Measurements from ENCODE around the gene MFSD12. TPM values are rescaled to one million over a fixed set of nuclear protein-coding genes. Genes with fewer than 3 reads are reported as not detected.

The MFSD12 gene
- polyA plus RNA-seq, 1 donor from 2014 or later: 38.5 TPM

DNA sequence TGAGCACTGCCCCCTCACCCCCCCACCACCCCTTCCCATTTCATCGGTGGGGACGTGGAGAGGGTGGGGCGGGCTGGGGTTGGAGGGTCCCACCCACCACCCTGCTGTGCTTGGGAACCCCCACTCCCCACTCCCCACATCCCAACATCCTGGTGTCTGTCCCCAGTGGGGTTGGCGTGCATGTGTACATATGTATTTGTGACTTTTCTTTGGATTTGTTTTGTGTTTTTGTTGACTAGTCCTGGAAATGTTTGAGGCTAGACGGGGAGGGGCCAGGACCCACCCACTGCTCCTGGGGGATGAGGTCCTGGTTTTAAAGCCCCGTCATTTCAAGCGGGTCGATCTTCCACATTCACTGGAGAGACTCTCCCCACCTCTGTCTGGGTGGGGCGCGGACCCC lies 21.4 kb downstream of the MFSD12 start:
- H3K36me3 ChIP-seq (ENCODE audit: insufficient read depth, low read length): no peaks in the 10 kb centered on the region
- no peaks in the 10 kb centered on the region for H3K9me3 ChIP-seq (ENCODE audit: low read length)
- no peaks in the 10 kb centered on the region for H3F3A ChIP-seq (ENCODE audit: insufficient read depth, low read length, poor library complexity, severe bottlenecking)
- H3K27me3 ChIP-seq (ENCODE audit: insufficient read depth, low read depth, low read length): no peaks in the 10 kb centered on the region
- no peaks in the 10 kb centered on the region for H3K79me2 ChIP-seq (replicated peaks; ENCODE audit: insufficient read depth, low read length)
- no peak overlapping the region for H3K4me2 ChIP-seq (ENCODE audit: low read length)
- no peak overlapping the region for H3K4me3 ChIP-seq (ENCODE audit: low read length)
- no peaks in the 10 kb centered on the region for H4K20me1 ChIP-seq (ENCODE audit: insufficient read depth)
- no peak for TF ChIP-seq SMC3 (conservative IDR thresholded peaks at IDR 0.05; ENCODE audit: poor library complexity)
- no peak for TF ChIP-seq EP300 (conservative IDR thresholded peaks at IDR 0.05; ENCODE audit: poor library complexity, severe bottlenecking)
- TF ChIP-seq, protein P1, sequence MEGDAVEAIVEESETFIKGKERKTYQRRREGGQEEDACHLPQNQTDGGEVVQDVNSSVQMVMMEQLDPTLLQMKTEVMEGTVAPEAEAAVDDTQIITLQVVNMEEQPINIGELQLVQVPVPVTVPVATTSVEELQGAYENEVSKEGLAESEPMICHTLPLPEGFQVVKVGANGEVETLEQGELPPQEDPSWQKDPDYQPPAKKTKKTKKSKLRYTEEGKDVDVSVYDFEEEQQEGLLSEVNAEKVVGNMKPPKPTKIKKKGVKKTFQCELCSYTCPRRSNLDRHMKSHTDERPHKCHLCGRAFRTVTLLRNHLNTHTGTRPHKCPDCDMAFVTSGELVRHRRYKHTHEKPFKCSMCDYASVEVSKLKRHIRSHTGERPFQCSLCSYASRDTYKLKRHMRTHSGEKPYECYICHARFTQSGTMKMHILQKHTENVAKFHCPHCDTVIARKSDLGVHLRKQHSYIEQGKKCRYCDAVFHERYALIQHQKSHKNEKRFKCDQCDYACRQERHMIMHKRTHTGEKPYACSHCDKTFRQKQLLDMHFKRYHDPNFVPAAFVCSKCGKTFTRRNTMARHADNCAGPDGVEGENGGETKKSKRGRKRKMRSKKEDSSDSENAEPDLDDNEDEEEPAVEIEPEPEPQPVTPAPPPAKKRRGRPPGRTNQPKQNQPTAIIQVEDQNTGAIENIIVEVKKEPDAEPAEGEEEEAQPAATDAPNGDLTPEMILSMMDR (IDR thresholded peaks at IDR 0.05; ENCODE audit: poor library complexity, severe bottlenecking): no peak
- no peak for TF ChIP-seq TAF1 (IDR thresholded peaks at IDR 0.05; ENCODE audit: low read depth)
- TF ChIP-seq EZH2 (IDR thresholded peaks at IDR 0.05; ENCODE audit: borderline replicate concordance, insufficient read depth, low read length, poor library complexity, severe bottlenecking): no peak
- TF ChIP-seq POLR2AphosphoS5 (IDR thresholded peaks at IDR 0.05): no peak
- TF ChIP-seq, protein P2, sequence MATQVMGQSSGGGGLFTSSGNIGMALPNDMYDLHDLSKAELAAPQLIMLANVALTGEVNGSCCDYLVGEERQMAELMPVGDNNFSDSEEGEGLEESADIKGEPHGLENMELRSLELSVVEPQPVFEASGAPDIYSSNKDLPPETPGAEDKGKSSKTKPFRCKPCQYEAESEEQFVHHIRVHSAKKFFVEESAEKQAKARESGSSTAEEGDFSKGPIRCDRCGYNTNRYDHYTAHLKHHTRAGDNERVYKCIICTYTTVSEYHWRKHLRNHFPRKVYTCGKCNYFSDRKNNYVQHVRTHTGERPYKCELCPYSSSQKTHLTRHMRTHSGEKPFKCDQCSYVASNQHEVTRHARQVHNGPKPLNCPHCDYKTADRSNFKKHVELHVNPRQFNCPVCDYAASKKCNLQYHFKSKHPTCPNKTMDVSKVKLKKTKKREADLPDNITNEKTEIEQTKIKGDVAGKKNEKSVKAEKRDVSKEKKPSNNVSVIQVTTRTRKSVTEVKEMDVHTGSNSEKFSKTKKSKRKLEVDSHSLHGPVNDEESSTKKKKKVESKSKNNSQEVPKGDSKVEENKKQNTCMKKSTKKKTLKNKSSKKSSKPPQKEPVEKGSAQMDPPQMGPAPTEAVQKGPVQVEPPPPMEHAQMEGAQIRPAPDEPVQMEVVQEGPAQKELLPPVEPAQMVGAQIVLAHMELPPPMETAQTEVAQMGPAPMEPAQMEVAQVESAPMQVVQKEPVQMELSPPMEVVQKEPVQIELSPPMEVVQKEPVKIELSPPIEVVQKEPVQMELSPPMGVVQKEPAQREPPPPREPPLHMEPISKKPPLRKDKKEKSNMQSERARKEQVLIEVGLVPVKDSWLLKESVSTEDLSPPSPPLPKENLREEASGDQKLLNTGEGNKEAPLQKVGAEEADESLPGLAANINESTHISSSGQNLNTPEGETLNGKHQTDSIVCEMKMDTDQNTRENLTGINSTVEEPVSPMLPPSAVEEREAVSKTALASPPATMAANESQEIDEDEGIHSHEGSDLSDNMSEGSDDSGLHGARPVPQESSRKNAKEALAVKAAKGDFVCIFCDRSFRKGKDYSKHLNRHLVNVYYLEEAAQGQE (IDR thresholded peaks at IDR 0.05; ENCODE audit: borderline replicate concordance): no peak
- no peak overlapping the region for H2AFZ ChIP-seq (ENCODE audit: low read depth, low read length)
- no peak overlapping the region for H3K27ac ChIP-seq (ENCODE audit: low read length)
- no peaks in the 10 kb centered on the region for H3K9me2 ChIP-seq (ENCODE audit: insufficient read depth, low read length)
- H3K9ac ChIP-seq (ENCODE audit: low read length): no peak overlapping the region

DNA sequence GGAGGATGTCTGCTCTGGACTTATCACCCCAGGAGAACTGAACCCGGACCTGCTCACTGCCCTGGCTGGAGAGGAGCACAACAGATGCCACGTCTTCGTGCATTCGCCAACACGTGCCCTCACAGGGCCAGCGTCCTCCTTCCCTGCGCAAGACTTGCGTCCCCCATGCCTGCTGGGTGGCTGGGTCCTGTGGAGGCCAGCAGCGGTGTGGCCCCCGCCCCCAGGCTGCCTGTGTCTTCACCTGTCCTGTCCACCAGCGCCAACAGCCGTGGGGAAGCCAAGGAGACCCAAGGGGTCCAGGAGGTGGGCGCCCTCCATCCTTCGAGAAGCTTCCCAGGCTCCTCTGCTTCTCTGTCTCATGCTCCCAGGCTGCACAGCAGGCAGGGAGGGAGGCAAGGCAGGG lies 21.8 kb downstream of the MFSD12 start:
- no peaks in the 10 kb centered on the region for H3K36me3 ChIP-seq (ENCODE audit: insufficient read depth, low read length)
- H3K27ac ChIP-seq (ENCODE audit: low read length): no peak overlapping the region

More for the DNA sequence above, 21.8 kb downstream of the MFSD12 start:
- no peak overlapping the region for H3K4me3 ChIP-seq (ENCODE audit: low read length)
- no peak overlapping the region for H3K4me2 ChIP-seq (ENCODE audit: low read length)
- H3F3A ChIP-seq (ENCODE audit: insufficient read depth, low read length, poor library complexity, severe bottlenecking): no peaks in the 10 kb centered on the region
- no peaks in the 10 kb centered on the region for H3K79me2 ChIP-seq (replicated peaks; ENCODE audit: insufficient read depth, low read length)
- no peaks in the 10 kb centered on the region for H3K9me2 ChIP-seq (ENCODE audit: insufficient read depth, low read length)
- H4K20me1 ChIP-seq (ENCODE audit: insufficient read depth): no peaks in the 10 kb centered on the region
- H3K9ac ChIP-seq (ENCODE audit: low read length): no peak overlapping the region
- H3K9me3 ChIP-seq (ENCODE audit: low read length): no peaks in the 10 kb centered on the region
- no peak overlapping the region for H2AFZ ChIP-seq (ENCODE audit: low read depth, low read length)
- H3K27me3 ChIP-seq (ENCODE audit: insufficient read depth, low read depth, low read length): no peaks in the 10 kb centered on the region
- no peak for TF ChIP-seq RAD21 (conservative IDR thresholded peaks at IDR 0.05)
- TF ChIP-seq, protein P2 (IDR thresholded peaks at IDR 0.05; ENCODE audit: borderline replicate concordance): no peak
- TF ChIP-seq EZH2 (IDR thresholded peaks at IDR 0.05; ENCODE audit: borderline replicate concordance, insufficient read depth, low read length, poor library complexity, severe bottlenecking): no peak
- no peak for TF ChIP-seq POLR2AphosphoS5 (IDR thresholded peaks at IDR 0.05)
- no peak for TF ChIP-seq MXI1 (conservative IDR thresholded peaks at IDR 0.05; ENCODE audit: poor library complexity, severe bottlenecking)
- no peak for TF ChIP-seq TAF1 (IDR thresholded peaks at IDR 0.05; ENCODE audit: low read depth)
- TF ChIP-seq, protein P1 (IDR thresholded peaks at IDR 0.05; ENCODE audit: poor library complexity, severe bottlenecking): no peak
- no peak for TF ChIP-seq SMC3 (conservative IDR thresholded peaks at IDR 0.05; ENCODE audit: poor library complexity)
- TF ChIP-seq EP300 (conservative IDR thresholded peaks at IDR 0.05; ENCODE audit: poor library complexity, severe bottlenecking): no peak
